ENCODE results near the gene AS3MT. TPM values are rescaled to one million over a fixed set of nuclear protein-coding genes. Genes with fewer than 3 reads are reported as not detected.

The AS3MT gene
- total and polyA plus RNA-seq, 10 donors = 4.3 to 19.0 (median 9.6) TPM

- no peaks in the 10 kb centered on the region for H3K9me3 ChIP-seq
- no peak for TF ChIP-seq CTCF (IDR thresholded peaks at IDR 0.05 in 8 of 11, conservative IDR thresholded peaks at IDR 0.05 in 3 of 11)
- TF ChIP-seq POLR2AphosphoS5 (IDR thresholded peaks at IDR 0.05) = no peak
- TF ChIP-seq POLR2A (IDR thresholded peaks at IDR 0.05) = no peak
- DNase-seq = no peak
- WGBS, 5 donors = 84 to 94% (median 90%) methylated on average over 3 of the region's 3 CpGs
- no peak overlapping the region for H3K27ac ChIP-seq
- intact Hi-C loops (cut with DNase I; ENCODE audit: low total_unique reads) = no loop called here
- H3K27me3 ChIP-seq (replicated peaks in 1 of 7) = no peaks in the 10 kb centered on the region
- H3K36me3 ChIP-seq = peaks cover 0 to 28% (median 15%) of the 10 kb centered on the region in 6 donors
- H3K4me3 ChIP-seq = no peak overlapping the region
- H3K4me1 ChIP-seq = peaks cover 0 to 40% (median 22%) of the 10 kb centered on the region in 6 donors
Observed at GRCh38 chr10:102856758-102857424, 12.4 kb upstream of the AS3MT start.

GRCh38 chr10:102859911-102860310, 9.4 kb upstream of the AS3MT start:
- TF ChIP-seq POLR2AphosphoS5 (IDR thresholded peaks at IDR 0.05) (no peak), CTCF (IDR thresholded peaks at IDR 0.05 in 8 of 11, conservative IDR thresholded peaks at IDR 0.05 in 3 of 11) (no peak), POLR2A (IDR thresholded peaks at IDR 0.05) (no peak)
- WGBS, 5 donors = 72 to 92% (median 80%) methylated on average over 2 of the region's 2 CpGs
- peaks cover 0 to 52% (median 30%) of the 10 kb centered on the region in 6 donors for H3K36me3 ChIP-seq
- DNase-seq = no peak
- H3K27me3 ChIP-seq (replicated peaks in 1 of 7) = no peaks in the 10 kb centered on the region
- peak overlapping the region in 2 of 8 donors; percentile 3 to 26 for H3K27ac ChIP-seq
- intact Hi-C loops (cut with DNase I; ENCODE audit: low total_unique reads) = no loop called here
- no peak overlapping the region for H3K4me3 ChIP-seq
- no peaks in the 10 kb centered on the region for H3K9me3 ChIP-seq
- peaks cover 0 to 36% (median 16%) of the 10 kb centered on the region in 6 donors for H3K4me1 ChIP-seq

- 64 to 84% (median 78%) methylated on average over 2 of the region's 2 CpGs for WGBS, 5 donors
- TF ChIP-seq POLR2A (IDR thresholded peaks at IDR 0.05) = no peak
- TF ChIP-seq POLR2AphosphoS5 (IDR thresholded peaks at IDR 0.05) = peak in 1 of 3 donors; percentile 60
- TF ChIP-seq CTCF (IDR thresholded peaks at IDR 0.05 in 8 of 11, conservative IDR thresholded peaks at IDR 0.05 in 3 of 11) = no peak
- intact Hi-C loops (cut with DNase I; ENCODE audit: low total_unique reads) = no loop called here
- Histone ChIP-seq H3K27me3 (replicated peaks in 1 of 7) (peaks cover 0 to 4% (median 0%) of the 10 kb centered on the region in 7 donors), H3K4me1 (peaks cover 0 to 9% (median 1%) of the 10 kb centered on the region in 6 donors), H3K4me3 (no peak overlapping the region), H3K27ac (peak overlapping the region in 7 of 8 donors; percentile 3 to 55 (median 47)), H3K9me3 (no peaks in the 10 kb centered on the region), H3K36me3 (peaks cover 0 to 67% (median 30%) of the 10 kb centered on the region in 6 donors)
- DNase-seq = no peak
Observed at GRCh38 chr10:102863660-102864059, 5.6 kb upstream of the AS3MT start.

GRCh38 chr10:102865620-102866019, 3.6 kb upstream of the AS3MT start:
- no peak overlapping the region for H3K27ac ChIP-seq
- intact Hi-C loops (cut with DNase I; ENCODE audit: low total_unique reads) = no loop called here
- H3K4me3 ChIP-seq = no peak overlapping the region
- H3K4me1 ChIP-seq = peaks cover 0 to 29% (median 13%) of the 10 kb centered on the region in 6 donors
- peaks cover 0 to 58% (median 25%) of the 10 kb centered on the region in 6 donors for H3K36me3 ChIP-seq
- no peaks in the 10 kb centered on the region for H3K9me3 ChIP-seq
- TF ChIP-seq POLR2AphosphoS5 (IDR thresholded peaks at IDR 0.05) = no peak
- no peak for TF ChIP-seq POLR2A (IDR thresholded peaks at IDR 0.05)
- TF ChIP-seq CTCF (IDR thresholded peaks at IDR 0.05 in 8 of 11, conservative IDR thresholded peaks at IDR 0.05 in 3 of 11) = no peak
- 91 to 99% (median 95%) methylated on average over 3 of the region's 3 CpGs for WGBS, 5 donors
- DNase-seq = no peak
- peaks cover 0 to 18% (median 8%) of the 10 kb centered on the region in 7 donors for H3K27me3 ChIP-seq (replicated peaks in 1 of 7)

Data from spleen (tissue), 11 donors.